Measurements from ENCODE around the gene POGZ.

DNA sequence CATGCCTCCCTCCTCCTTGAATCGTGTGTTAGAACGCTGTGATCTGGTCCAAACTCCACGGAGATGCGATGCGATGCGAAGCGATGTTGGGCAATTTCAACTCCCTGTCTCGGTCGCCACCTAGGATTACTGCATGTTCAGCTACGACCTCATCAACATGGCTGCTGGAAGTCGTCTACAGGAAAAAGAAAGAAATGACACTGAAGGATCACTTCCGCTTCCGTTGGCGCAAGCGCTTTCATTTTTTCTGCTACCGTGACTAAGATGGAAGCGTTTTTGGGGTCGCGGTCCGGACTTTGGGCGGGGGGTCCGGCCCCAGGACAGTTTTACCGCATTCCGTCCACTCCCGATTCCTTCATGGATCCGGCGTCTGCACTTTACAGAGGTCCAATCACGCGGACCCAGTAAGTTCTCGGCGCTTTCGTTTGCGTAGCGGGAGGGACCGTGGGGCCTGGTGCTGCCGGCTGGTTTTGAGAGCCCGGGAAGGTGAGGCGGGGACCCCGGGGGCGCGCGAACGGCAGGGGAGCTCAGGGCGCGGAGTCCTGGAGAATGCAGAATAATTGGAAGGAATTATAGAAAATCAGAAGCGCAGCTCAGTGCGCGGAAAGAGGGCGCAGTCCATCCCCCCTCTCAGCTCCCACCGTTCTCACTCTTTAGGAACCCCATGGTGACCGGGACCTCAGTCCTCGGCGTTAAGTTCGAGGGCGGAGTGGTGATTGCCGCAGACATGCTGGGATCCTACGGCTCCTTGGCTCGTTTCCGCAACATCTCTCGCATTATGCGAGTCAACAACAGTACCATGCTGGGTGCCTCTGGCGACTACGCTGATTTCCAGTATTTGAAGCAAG lies 59.7 kb downstream of the POGZ start, which contains the start of gene PSMB4:
- TF ChIP-seq GATA2 (IDR thresholded peaks at IDR 0.05; ENCODE audit: low read depth, low read length) (no peak), GATA3 (IDR thresholded peaks at IDR 0.05; ENCODE audit: low read depth, low read length) (no peak)
